A673 (cell line): ENCODE data around the gene HSD17B8. TPM values are rescaled to one million over a fixed set of nuclear protein-coding genes. Genes with fewer than 3 reads are reported as not detected.

ENCODE experiments used
- BruUV-seq: library from RNA; stranded (reverse); fragments of 400-500 nt; replicated peaks from 2 replicates; lab custom pipeline; 2021; lab: Mats Ljungman, UMichigan
- CTCF ChIA-PET: fragments of 300-600 bp; sonication (Branson Sonifier 250); formaldehyde crosslinking; loops from one replicate; lab custom pipeline; 2022; ENCODE audit warnings: antibody characterized with exemption; lab: Charles Lee
- POLR2A ChIA-PET: fragments of 300-600 bp; sonication (Branson Sonifier 250); formaldehyde crosslinking; loops from one replicate; lab custom pipeline; 2022; ENCODE audit warnings: antibody characterized with exemption; ENCODE audit not compliant: low non-redundant PET; lab: Charles Lee
- DNase-seq: peaks from one replicate; pipeline ENCODE4 v3.0.0-alpha.2; 2015; ENCODE audit warnings: low spot score
- H3K27ac ChIP-seq: fragments of 200-600 bp; sonication (generic); 2 replicates; pipeline ENCODE4 v1.5.1; 2016; ENCODE audit warnings: mixed run types, low read depth, mild to moderate bottlenecking, mixed read lengths, antibody characterized with exemption, low read length; ENCODE audit not compliant: poor library complexity, severe bottlenecking
- H3K27me3 ChIP-seq: fragments of 200-600 bp; sonication (generic); replicated peaks from 2 replicates; pipeline ENCODE4 v1.6.1; 2017; ENCODE audit warnings: mixed run types, low read depth, mild to moderate bottlenecking, mixed read lengths, antibody characterized with exemption, low read length; ENCODE audit not compliant: insufficient read depth, poor library complexity
- H3K36me3 ChIP-seq: fragments of 200-600 bp; sonication (generic); 2 replicates; pipeline ENCODE4 v1.6.1; 2016; ENCODE audit warnings: mixed run types, mild to moderate bottlenecking, mixed read lengths, antibody characterized with exemption, low read length; ENCODE audit not compliant: insufficient read depth, poor library complexity, severe bottlenecking
- H3K4me1 ChIP-seq: fragments of 200-600 bp; sonication (generic); 2 replicates; pipeline ENCODE4 v1.6.1; 2017; ENCODE audit warnings: mixed run types, mild to moderate bottlenecking, mixed read lengths, antibody characterized with exemption, low read length; ENCODE audit not compliant: insufficient read depth, poor library complexity, severe bottlenecking
- H3K4me3 ChIP-seq: fragments of 200-600 bp; sonication (generic); 2 replicates; pipeline ENCODE4 v1.5.1; 2016; ENCODE audit warnings: low read depth, mixed run types, mild to moderate bottlenecking, mixed read lengths, low read length; ENCODE audit not compliant: poor library complexity, severe bottlenecking
- H3K9me3 ChIP-seq: fragments of 200-600 bp; sonication (generic); 2 replicates; pipeline ENCODE4 v1.6.1; 2016; ENCODE audit warnings: mixed run types, low read depth, mild to moderate bottlenecking, mixed read lengths, antibody characterized with exemption, low read length; ENCODE audit not compliant: poor library complexity, severe bottlenecking
- EZH2 ChIP-seq: fragments of 200-600 bp; sonication (generic); IDR thresholded peaks from 2 replicates; pipeline ENCODE4 v1.6.1; 2017; ENCODE audit warnings: borderline replicate concordance, low read depth, mild to moderate bottlenecking, mixed read lengths, antibody characterized with exemption, low read length; ENCODE audit not compliant: poor library complexity, severe bottlenecking
- intact Hi-C: fragments of 100-400 bp; cut with micrococcal nuclease; formaldehyde crosslinking; loops from one replicate; pipeline ENCODE4 v1.10.0; 2022; ENCODE audit not compliant: unreplicated experiment
- total RNA-seq: library from RNA; stranded (reverse); gene quantifications from 2 replicates; pipeline ENCODE4 v1.2.3, GENCODE V29; 2021
- TF ChIP-seq, protein P1 (sequence below): fragments of 300-800, 200-600 bp; sonication (generic); conservative IDR thresholded peaks from 2 replicates; pipeline ENCODE4 v1.5.1; 2017; ENCODE audit warnings: low read depth, mild to moderate bottlenecking, antibody characterized with exemption, low read length, moderate library complexity, mixed read lengths

The HSD17B8 gene
- total RNA-seq, 1 experiment from 2014 or later, result 5.9 TPM

GRCh38 chr6:33169291-33170175, 34.9 kb upstream of the HSD17B8 start:
- no peak for TF ChIP-seq EZH2
- TF ChIP-seq, protein P1, sequence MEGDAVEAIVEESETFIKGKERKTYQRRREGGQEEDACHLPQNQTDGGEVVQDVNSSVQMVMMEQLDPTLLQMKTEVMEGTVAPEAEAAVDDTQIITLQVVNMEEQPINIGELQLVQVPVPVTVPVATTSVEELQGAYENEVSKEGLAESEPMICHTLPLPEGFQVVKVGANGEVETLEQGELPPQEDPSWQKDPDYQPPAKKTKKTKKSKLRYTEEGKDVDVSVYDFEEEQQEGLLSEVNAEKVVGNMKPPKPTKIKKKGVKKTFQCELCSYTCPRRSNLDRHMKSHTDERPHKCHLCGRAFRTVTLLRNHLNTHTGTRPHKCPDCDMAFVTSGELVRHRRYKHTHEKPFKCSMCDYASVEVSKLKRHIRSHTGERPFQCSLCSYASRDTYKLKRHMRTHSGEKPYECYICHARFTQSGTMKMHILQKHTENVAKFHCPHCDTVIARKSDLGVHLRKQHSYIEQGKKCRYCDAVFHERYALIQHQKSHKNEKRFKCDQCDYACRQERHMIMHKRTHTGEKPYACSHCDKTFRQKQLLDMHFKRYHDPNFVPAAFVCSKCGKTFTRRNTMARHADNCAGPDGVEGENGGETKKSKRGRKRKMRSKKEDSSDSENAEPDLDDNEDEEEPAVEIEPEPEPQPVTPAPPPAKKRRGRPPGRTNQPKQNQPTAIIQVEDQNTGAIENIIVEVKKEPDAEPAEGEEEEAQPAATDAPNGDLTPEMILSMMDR, result no peak
- CTCF ChIA-PET, result no interaction called here
- Histone ChIP-seq H3K4me3 (no peak overlapping the region), H3K27ac (no peak overlapping the region), H3K27me3 (no peaks in the 10 kb centered on the region), H3K4me1 (no peaks in the 10 kb centered on the region), H3K9me3 (no peaks in the 10 kb centered on the region), H3K36me3 (no peaks in the 10 kb centered on the region)
- POLR2A ChIA-PET, result no interaction called here
- intact Hi-C loops, result no loop called here
- DNase-seq, result no peak
- no TSS peak for BruUV-seq

- TF ChIP-seq, protein P1, result no peak
- no peak for TF ChIP-seq EZH2
- Histone ChIP-seq H3K27me3 (no peaks in the 10 kb centered on the region), H3K4me3 (no peak overlapping the region), H3K4me1 (no peaks in the 10 kb centered on the region), H3K9me3 (no peaks in the 10 kb centered on the region), H3K36me3 (no peaks in the 10 kb centered on the region), H3K27ac (no peak overlapping the region)
- ChIA-PET CTCF (no interaction called here), POLR2A (no interaction called here)
- BruUV-seq, result no TSS peak
- intact Hi-C loops, result no loop called here
- no peak for DNase-seq
Observed at GRCh38 chr6:33170176-33171015, 34.1 kb upstream of the HSD17B8 start.

- no peaks in the 10 kb centered on the region for H3K36me3 ChIP-seq
- intact Hi-C loops, result no loop called here
- no peak for DNase-seq
- no peak overlapping the region for H3K4me3 ChIP-seq
- no peaks in the 10 kb centered on the region for H3K27me3 ChIP-seq
- BruUV-seq, result no TSS peak
- POLR2A ChIA-PET, result no interaction called here
- no peaks in the 10 kb centered on the region for H3K9me3 ChIP-seq
- CTCF ChIA-PET, result no interaction called here
- no peak for TF ChIP-seq EZH2
- TF ChIP-seq, protein P1, result no peak
- no peaks in the 10 kb centered on the region for H3K4me1 ChIP-seq
- H3K27ac ChIP-seq, result no peak overlapping the region
Observed at GRCh38 chr6:33171016-33171879, 33.2 kb upstream of the HSD17B8 start.
